ENCODE data around the gene PKDCC. TPM values are rescaled to one million over a fixed set of nuclear protein-coding genes. Genes with fewer than 3 reads are reported as not detected.

Gene PKDCC
- total and polyA plus RNA-seq, 2 experiments from 2014 or later = 270 to 278 TPM

DNA sequence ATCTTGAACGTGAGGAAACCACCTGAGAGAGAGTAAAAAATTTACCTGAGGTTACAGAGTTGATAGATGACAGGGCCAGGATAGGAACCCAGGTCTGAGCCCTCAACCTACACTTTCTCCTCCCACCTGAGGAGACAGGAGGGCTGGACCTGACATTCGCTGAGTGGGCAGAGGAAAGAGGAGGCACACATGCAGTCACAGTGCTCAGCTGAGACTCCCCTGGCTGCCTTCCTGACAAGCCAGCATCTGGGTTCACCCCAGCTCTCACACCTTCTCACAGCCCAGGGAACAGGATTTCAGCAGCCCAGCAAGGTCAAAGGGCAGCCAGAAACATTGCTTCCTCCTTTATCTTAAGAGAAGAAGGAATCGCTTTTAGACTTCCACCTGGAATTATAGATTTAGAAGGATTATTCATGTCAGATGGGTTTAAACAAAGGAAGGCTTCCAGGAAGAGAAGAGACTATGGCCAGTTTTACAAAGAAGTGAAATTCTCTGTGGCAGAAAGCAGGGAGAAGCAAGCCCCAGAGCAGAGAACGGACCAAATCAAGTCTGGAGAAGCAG is 18.1 kb upstream of the PKDCC start:
- WGBS (ENCODE audit: low lambda C conversion rate, missing lambda C conversion rate) = 61% methylated on average over 4 of the region's 4 CpGs
- no peaks in the 10 kb centered on the region for H3K9me2 ChIP-seq (replicated peaks; ENCODE audit: insufficient read depth)
- H2AFZ ChIP-seq = no peak overlapping the region
- H4K20me1 ChIP-seq (ENCODE audit: insufficient read depth, poor library complexity, severe bottlenecking) = no peaks in the 10 kb centered on the region
- no peak overlapping the region for H3K27ac ChIP-seq
- no peaks in the 10 kb centered on the region for H3K9me3 ChIP-seq (ENCODE audit: low read depth)
- no peak for DNase-seq (ENCODE audit: low spot score)
- no peak overlapping the region for H3K4me2 ChIP-seq
- no peaks in the 10 kb centered on the region for H3K27me3 ChIP-seq
- no peak overlapping the region for H3K4me3 ChIP-seq
- H3K4me1 ChIP-seq (ENCODE audit: insufficient read depth) = peaks cover 17% of the 10 kb centered on the region
- no peaks in the 10 kb centered on the region for H3K36me3 ChIP-seq (replicated peaks; ENCODE audit: insufficient read depth, low read depth)
- TF ChIP-seq EZH2phosphoT487 (IDR thresholded peaks at IDR 0.05; ENCODE audit: low read depth, severe bottlenecking, unreplicated experiment) = no peak
- TF ChIP-seq EZH2 (IDR thresholded peaks at IDR 0.05; ENCODE audit: borderline replicate concordance) = no peak
- TF ChIP-seq, protein P1, sequence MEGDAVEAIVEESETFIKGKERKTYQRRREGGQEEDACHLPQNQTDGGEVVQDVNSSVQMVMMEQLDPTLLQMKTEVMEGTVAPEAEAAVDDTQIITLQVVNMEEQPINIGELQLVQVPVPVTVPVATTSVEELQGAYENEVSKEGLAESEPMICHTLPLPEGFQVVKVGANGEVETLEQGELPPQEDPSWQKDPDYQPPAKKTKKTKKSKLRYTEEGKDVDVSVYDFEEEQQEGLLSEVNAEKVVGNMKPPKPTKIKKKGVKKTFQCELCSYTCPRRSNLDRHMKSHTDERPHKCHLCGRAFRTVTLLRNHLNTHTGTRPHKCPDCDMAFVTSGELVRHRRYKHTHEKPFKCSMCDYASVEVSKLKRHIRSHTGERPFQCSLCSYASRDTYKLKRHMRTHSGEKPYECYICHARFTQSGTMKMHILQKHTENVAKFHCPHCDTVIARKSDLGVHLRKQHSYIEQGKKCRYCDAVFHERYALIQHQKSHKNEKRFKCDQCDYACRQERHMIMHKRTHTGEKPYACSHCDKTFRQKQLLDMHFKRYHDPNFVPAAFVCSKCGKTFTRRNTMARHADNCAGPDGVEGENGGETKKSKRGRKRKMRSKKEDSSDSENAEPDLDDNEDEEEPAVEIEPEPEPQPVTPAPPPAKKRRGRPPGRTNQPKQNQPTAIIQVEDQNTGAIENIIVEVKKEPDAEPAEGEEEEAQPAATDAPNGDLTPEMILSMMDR (IDR thresholded peaks at IDR 0.05; ENCODE audit: poor library complexity) = no peak
- H3K79me2 ChIP-seq = no peaks in the 10 kb centered on the region

DNA sequence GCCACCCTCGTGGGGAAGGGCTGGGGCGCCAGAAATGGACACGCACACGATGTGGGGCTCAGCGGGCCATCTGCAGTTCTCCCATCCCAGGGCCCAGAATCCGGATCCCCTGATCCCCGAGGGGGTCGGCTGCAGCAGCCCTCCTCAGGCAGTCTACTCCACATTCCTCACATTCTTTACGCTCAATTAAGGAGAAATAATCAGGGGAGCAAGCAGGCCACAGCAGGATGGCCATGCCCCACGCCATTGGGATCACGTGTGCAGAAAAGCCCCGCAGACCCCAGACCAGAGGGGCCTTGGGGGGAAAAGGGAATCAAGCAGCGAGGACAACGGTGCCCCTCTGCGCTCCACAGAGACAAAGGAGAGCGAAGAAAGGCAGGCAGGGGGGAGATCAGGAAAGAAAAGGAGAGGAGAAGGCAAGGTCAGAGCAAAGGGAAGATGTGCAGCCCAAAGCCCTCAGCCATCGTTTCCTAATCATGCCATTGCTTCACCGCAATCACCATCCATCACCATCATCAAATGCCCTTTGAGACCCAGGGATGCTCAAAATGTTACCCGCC is 17.5 kb upstream of the PKDCC start:
- TF ChIP-seq, protein P1 (IDR thresholded peaks at IDR 0.05; ENCODE audit: poor library complexity) = no peak
- no peak for TF ChIP-seq EZH2phosphoT487 (IDR thresholded peaks at IDR 0.05; ENCODE audit: low read depth, severe bottlenecking, unreplicated experiment)
- TF ChIP-seq EZH2 (IDR thresholded peaks at IDR 0.05; ENCODE audit: borderline replicate concordance) = no peak
- H3K4me2 ChIP-seq = no peak overlapping the region

DNA sequence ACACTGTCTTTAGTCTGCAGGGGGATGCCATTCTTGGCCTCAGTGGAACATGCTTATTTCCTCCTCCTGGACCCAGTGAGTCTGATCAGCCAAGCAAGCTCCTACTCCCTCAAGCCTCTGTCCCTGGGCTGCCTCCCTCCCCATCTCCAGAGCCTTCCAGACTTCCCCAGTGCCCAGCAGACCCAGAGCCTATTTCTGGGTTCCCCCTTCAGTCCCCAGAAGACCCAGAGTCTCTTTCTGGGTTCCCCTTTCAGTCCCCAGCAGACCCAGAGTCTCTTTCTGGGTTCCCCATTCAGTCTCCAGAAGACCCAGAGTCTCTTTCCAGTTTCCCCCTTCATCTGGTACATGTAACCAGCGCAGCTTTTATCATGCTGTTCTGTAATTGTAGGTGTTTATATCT is 17.0 kb upstream of the PKDCC start:
- 85% methylated on average over 1 of the region's 1 CpG for WGBS (ENCODE audit: low lambda C conversion rate, missing lambda C conversion rate)

More for the DNA sequence above, 17.5 kb upstream of the PKDCC start:
- Histone ChIP-seq H4K20me1 (ENCODE audit: insufficient read depth, poor library complexity, severe bottlenecking) (no peaks in the 10 kb centered on the region), H2AFZ (no peak overlapping the region), H3K4me3 (no peak overlapping the region), H3K79me2 (no peaks in the 10 kb centered on the region), H3K9me3 (ENCODE audit: low read depth) (no peaks in the 10 kb centered on the region), H3K4me1 (ENCODE audit: insufficient read depth) (peaks cover 14% of the 10 kb centered on the region), H3K36me3 (replicated peaks; ENCODE audit: insufficient read depth, low read depth) (no peaks in the 10 kb centered on the region), H3K27ac (no peak overlapping the region), H3K27me3 (no peaks in the 10 kb centered on the region), H3K9me2 (replicated peaks; ENCODE audit: insufficient read depth) (no peaks in the 10 kb centered on the region)
- no peak for DNase-seq (ENCODE audit: low spot score)
- WGBS (ENCODE audit: low lambda C conversion rate, missing lambda C conversion rate) = 49% methylated on average over 19 of the region's 19 CpGs

More for the DNA sequence above, 17.0 kb upstream of the PKDCC start:
- DNase-seq (ENCODE audit: low spot score) = no peak
- Histone ChIP-seq H3K36me3 (replicated peaks; ENCODE audit: insufficient read depth, low read depth) (no peaks in the 10 kb centered on the region), H3K27me3 (no peaks in the 10 kb centered on the region), H3K4me1 (ENCODE audit: insufficient read depth) (peaks cover 11% of the 10 kb centered on the region), H3K27ac (no peak overlapping the region), H3K4me2 (no peak overlapping the region), H3K79me2 (no peaks in the 10 kb centered on the region), H3K4me3 (no peak overlapping the region), H2AFZ (no peak overlapping the region), H3K9me2 (replicated peaks; ENCODE audit: insufficient read depth) (no peaks in the 10 kb centered on the region), H4K20me1 (ENCODE audit: insufficient read depth, poor library complexity, severe bottlenecking) (no peaks in the 10 kb centered on the region), H3K9me3 (ENCODE audit: low read depth) (no peaks in the 10 kb centered on the region)
- TF ChIP-seq, protein P1 (IDR thresholded peaks at IDR 0.05; ENCODE audit: poor library complexity) = no peak
- TF ChIP-seq EZH2 (IDR thresholded peaks at IDR 0.05; ENCODE audit: borderline replicate concordance) (no peak), EZH2phosphoT487 (IDR thresholded peaks at IDR 0.05; ENCODE audit: low read depth, severe bottlenecking, unreplicated experiment) (no peak)
